ENCODE measurements around the gene CDH13.
A peak's percentile ranks its signal among the peaks of the same experiment; 100 is the strongest.

The CDH13 gene

DNA sequence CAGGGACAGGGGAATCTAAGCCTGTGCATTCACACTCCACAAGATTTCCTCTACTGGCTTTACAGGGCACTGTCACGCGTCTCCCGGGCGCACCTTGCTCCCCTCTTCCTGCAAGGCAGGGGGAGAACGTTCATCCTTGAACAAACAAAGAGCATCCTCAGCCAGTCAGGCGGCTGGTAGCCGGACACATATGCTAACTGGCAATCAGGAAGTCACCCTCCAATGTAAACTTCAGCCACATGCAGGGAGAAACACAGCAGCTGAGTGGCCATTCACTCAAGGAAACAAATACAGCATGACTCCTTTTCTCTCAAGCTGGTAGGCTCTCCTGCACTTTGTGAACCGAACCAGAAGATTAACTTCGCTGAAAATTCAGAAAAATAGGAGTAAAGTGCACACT is 1170.2 kb downstream of the CDH13 start:
- DNase-seq: no peak

DNA sequence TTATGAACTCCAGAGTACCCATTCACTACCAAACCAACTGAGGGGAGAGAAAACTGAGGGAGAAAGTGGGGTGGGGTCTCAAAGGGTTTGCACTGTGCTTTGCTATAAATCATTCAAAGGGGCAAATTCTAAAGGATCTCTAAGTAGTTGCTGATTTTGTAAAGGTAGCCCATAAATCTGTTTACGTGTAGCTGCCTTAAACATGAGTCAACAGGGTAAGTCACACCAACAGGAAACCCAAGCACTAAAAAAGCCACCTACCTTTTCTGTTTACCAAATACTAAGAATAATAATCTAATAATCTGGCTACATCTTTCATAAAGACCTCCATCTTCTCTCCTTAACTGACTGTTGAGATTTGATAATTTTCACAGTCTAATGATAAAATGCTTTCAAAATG is 1172.6 kb downstream of the CDH13 start:
- DNase-seq: no peak

DNA sequence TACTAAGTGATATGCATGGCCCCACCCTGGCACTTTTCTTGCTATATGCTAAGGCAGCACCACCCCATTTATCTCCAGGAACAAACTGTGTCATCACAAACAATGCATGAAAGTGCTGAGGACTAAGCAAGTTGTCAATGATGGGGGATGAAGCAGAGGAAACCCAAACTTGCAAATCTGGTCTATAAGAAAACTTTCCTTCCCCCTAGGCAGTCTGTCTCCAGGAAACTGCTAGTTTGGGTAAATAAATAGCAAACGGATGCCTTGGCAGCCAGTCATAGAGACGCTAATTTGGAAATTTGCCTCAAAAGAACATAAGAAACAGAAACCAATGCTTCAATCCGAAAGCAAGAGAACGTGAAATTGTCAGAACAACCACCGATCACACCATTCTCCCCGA is 1175.4 kb downstream of the CDH13 start:
- DNase-seq: no peak

DNA sequence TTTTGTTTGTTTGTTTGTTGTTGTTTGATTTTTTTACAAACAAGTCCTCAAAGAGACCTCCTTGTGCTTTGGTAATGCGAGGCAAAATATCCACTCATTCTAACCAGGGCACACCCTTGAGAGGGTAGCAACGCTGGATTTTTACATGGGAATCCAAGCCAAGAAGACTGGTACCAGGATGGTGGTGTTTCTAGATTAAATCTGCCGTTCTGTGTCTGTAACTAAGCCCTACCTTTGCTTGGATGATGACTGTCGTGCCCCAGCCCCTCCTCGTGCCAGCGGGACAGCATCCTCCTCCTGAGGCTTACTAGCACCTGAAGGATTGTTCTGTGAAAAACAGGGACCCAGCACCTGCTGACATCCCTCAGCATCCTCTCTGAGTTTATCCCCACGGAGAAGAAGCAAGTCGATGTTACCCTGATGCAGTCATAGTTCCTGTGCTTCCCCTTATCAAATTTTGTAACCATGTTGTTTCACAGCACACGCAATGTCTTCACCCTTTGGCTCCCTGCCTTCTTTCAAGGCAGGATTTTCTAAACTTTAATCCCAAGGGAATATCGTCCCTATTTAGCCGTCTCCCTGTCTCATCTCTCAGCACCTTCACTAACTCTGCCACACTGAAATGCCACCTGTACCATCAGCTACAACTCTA is 1175.9 kb downstream of the CDH13 start:
- DNase-seq: no peak

DNA sequence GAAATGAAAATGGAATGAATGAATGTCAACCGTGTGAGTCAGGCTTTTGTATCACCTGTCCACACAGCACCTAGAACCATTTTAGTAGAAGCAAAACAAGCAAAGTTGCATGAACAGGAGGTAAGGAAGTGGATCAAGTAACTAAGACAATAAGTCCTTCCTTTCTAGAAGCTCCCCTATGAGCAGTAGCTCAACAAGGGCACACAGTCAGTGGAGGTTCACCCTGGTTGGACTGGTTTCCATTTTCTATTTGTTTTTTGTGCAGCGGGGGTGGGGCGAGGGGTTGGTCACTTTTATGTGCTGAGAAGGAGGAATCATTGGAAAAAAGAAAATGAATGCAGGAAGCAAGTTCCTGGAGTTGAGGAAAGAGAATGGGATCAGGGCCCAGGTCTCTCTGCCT is 1177.0 kb downstream of the CDH13 start:
- DNase-seq: no peak

DNA sequence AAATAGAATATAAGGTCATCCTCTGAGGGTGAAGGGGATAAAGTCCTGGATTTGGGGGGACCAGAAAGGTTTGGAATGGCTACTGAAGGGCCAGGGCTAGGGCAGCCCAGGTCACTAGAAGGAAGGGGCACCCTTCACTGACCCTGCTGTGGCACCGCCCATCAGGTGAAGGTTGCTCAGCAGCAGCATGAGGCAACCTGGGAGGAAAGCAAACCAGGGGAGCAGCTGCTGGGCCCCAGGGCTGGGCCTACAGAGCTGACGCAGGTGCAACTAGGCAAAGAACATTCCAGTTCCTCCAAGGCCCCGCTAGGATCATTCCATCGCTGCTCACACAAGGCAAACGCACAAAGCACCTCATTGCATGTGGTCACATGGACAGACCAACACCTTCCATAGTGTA is 1177.6 kb downstream of the CDH13 start:
- DNase-seq: no peak

DNA sequence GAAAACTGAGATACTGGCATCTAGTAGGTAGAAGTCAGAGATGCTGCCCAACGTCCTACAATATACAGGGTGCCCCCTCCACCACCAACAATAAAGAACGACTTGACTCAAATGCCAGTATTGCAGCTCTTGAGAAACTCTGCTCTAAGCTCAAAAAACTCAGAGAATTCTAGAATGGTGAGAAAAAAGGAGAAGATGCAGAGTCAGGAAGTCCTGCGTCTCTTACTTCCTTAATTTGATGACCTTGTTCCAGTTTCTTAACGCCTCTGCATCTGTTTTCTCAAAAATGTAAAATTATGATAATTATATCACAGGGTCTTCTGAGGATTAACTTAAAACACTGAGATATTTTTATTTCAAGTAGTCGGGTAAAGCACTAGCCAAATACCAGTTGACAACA is 1179.3 kb downstream of the CDH13 start:
- no peak for DNase-seq

DNA sequence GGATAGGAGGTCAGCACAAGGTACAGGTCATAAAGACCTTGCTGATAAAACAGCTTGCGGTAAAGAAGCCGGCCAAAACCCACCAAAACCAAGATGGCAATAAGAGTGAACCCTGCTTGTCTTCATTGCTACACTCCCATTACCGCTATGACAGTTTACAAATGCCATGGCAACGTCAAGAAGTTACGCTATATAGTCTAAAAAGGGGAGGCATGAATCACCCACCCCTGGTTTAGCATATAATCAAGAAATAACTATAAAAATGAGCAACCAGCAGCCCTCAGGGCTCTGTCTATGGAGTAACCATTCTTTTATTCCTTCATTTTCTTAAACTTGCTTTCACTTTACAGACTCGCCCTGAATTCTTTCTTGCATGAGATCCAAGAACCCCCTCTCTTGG is 1180.0 kb downstream of the CDH13 start:
- DNase-seq: no peak

DNA sequence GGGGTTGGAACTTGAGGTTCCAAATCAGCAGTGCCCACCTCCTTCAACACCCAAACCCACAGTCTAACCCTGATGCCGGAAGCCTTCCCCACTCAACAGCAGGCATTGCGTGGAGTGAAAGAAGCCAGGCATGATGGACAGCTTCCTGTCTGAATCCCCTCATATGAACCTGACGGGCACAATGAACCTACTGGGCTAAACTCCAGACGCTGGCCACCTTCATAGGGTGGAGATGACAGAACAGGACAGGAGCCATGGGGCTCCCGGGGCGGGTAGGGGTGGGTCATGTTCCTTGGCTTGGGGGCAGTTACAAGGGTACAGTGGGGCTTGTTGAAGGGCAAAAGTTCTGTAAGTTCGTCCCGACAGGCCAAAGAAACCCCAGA is 1180.5 kb downstream of the CDH13 start:
- DNase-seq: no peak

DNA sequence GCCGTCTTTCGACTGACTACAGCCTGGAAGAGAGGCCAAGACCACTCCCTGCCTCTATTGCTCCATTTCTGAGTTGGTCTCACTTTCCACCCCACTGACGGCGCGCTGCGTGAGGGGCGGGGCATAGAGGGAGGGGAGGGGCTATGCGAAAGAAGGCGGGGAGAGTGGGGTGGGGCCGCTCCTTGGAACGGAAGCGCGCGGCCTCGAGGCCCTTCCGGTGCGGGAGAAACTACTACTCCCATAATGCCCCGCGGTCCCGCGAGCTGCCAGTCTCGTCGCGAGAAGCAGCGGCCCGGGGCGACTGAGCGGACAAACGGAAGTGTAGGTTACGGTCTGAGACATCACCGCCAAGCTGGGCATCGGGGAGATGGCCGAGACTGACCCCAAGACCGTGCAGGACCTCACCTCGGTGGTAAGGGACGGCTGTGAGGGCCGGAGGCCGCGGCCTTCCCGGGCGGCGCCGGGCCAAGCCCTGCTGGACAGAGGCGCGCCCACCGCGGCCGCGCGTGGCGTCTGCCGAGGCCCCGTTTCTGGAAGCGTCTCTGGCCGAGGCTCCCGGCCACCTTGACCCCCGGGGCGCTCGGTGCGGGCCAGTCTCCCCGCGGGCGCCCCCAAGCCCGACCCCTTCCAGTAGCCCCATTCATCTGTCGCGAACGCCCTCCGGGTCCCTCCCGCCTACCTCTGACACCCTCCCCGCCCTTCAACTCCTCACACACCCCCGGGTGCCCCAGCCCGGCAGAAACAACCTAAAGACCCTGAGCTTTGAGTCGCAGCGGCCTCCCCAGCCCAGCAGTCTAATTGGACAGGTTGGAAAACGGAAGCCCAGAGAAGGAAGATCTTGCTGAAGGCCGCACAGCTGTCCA is 1181.2 kb downstream of the CDH13 start, which contains the start of gene HSBP1:
Gene HSBP1, plus strand, starts transcription at position 269 of the 863 bp plus-strand sequence. Its CDS starts 99 bp downstream, at position 368.
- peak; percentile 31 for DNase-seq

DNA sequence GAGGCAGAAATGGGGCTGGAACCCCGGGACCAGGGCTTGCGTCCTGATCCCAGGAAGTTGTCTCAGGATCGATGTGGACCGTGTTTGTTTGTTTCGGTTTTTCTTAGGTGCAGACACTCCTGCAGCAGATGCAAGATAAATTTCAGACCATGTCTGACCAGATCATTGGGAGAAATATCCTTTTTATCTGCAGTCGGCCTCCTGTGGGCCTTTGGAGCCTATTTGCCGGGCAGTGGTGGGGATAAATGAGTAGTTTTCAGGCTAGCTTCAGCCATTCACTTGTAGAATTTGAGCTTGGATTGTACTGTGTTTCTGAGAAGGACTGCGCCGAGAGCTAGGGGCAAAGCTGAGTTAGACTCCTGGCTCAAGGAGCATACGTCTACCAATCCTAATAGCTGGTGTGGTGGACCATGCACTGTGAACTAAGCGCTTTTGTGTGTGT is 1181.8 kb downstream of the CDH13 start:
- DNase-seq: no peak

DNA sequence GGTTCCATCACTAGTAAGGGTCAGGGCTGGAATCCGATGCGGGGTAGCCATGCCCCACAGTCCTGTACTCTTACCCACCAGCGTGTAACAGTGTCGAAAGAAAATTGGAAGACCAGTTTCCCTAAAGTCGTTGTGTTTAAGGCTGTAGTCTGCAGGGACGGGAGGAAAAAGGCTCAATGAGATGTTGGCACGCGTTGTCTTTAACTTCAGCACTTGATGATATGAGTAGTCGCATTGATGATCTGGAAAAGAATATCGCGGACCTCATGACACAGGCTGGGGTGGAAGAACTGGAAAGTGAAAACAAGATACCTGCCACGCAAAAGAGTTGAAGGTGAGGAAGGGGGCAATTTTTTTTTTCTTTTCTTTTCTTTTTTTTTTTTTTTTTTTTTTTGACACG is 1182.3 kb downstream of the CDH13 start:
- DNase-seq: no peak

DNA sequence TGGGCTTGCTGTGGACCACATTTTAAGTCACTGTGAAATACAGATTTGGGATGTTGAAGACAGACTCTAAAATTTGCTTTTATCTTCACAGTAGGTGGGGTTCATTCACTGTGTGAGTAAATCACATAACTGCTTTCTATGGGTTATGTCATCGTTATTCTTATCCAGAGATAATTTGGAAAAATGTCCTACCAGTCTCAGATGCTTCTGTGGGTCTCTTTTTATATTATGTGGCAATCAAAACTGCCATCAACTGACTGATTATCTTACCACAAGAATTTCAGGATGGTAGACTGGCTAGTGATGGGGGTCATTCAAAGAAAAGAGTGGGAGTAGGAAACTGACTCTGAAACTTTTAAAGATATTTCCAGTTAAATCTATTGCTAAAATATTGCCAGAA is 1184.1 kb downstream of the CDH13 start:
- DNase-seq: no peak

DNA sequence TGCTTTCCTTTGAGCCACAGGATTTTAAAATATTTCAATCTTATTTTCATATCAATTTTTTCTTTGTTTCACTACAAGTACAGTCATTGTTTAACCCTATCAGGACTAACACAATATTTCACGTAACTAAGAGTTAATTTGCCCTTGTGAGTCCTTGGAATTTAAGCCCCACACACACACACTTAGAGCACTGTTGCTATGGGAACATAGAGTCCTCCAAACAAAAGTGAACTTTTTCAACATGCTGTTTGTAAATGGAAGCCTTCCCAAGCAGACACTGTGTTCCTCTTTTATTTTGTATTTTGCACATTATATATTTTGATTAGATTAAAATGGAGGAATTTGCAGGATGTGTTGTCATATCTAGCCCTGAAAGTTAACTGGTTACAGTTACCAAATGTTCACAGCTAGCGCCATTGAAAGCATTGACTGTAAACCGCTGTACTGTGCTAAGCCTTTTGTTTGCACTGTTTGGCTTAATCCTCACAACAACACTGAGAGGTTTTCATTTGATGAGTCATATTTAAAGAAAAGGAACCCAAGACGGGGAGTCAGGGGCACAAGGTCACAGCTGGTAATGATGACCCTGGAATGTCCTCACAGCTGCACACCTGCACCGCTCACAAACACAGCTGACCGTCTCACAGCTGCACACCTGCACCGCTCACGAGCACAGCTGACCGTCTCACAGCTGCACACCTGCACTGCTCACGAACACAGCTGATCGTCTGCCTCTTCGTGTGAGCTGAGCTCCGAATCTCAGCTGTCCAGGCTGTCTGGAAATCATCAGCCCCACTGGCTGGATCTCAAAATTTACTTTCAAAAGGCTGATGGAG is 1187.3 kb downstream of the CDH13 start:
- DNase-seq: no peak

DNA sequence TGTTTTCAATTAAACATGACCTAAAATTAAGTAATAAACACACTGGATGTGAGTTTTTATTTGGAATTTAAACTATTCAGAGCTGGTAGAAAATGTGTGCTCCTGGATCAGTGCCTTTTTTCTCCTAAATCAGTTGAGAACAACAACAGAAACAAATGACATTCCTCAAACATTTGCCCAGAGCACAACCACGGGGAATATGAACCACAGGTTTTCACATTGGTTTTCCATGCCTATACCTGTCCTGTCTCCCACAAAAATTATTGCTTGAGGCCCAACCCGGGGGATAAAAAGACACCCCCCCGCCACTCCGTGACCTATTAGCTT is 1187.9 kb downstream of the CDH13 start:
- no peak for DNase-seq

DNA sequence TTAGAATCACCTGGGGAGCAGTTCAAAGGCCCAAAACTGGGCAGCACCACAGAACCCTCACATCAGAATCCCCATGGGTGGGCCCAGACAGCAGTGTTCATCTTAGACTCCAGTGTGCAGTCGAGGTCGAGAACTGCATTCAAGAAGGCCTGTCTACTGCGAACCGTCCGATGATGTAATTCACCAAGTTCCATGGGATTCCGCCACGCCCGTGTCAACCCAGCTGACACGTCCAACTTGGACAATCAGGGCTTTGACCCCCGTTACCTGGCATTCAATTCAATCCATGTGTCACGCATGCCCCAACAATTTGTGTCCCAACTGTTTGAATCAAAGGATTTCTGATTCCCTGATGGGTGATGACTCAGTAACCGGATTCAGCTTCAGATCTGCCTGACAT is 1190.3 kb downstream of the CDH13 start:
- no peak for DNase-seq

DNA sequence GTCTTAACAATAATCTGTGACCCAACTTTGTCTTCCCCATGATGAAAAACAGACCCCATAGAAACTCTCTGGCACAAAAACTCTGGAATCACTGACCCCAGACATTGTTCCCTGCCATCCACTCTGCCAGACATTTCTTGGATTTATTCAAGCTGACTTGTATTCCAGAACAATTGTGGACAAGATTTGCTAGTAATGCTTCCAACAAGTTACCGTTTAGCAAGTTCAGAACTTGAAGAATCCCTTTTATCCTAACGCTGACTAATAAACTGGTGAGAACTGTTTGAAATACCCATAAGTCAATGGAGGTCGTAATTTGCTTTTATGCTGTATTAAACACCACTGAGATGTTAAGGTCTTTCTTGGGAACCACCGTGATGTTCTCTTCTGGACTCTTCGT is 1191.5 kb downstream of the CDH13 start:
- DNase-seq: no peak

DNA sequence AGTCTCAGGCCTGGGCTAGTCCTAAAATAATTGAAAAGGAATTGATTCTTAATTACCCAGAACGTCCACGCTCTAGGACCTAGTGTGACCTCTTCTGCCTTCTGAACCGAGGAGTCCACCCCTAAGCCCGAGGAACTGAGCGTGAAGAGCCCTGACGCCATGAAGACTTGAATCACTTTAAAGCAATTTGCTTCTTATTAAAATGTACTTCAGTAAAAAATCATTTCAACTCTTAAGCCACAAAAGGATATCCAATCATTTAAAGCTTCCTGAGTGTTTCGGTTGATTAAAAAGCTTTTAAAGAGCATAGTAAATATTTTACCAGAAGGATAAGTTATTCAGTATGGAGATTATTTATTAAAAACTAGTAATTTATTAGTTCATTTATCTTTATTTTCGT is 1192.6 kb downstream of the CDH13 start:
- DNase-seq: no peak

DNA sequence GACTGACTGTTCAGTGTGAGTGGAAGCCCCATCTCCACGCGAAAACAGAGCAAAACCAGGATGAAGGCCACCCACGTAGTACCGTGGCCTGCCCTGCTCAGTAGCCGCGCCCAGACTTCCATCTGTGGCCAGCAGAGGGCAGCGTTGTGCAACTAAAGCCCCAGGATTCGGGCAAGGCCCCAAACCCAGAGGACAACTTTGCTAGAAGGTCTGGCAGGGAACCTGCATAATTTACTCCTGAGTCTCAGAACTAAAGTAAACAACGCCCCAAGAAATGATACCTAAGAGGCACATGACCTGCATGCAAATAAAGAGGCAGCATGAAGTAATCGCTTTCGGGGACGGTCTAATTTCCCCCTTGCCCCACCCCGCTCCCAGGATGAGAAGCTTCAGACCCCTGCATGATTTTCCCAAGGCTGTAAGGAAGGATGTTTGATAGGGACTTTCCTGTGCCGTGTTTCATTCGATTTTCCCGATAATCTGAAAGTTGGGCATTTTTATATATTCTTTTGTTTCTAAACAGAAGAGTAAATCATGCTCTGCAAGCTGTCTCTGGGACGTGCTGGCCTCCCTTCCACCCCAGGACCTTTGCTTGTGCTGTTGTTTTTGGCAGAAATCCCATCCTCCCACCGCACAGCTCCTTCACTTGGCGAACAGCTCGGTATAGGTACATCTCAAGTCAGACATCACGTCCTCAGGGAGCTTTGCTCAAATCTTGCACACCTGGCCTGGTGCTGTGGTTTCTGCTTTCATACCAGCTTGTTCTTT is 1199.6 kb downstream of the CDH13 start:
- peak; percentile 36 for DNase-seq

DNA sequence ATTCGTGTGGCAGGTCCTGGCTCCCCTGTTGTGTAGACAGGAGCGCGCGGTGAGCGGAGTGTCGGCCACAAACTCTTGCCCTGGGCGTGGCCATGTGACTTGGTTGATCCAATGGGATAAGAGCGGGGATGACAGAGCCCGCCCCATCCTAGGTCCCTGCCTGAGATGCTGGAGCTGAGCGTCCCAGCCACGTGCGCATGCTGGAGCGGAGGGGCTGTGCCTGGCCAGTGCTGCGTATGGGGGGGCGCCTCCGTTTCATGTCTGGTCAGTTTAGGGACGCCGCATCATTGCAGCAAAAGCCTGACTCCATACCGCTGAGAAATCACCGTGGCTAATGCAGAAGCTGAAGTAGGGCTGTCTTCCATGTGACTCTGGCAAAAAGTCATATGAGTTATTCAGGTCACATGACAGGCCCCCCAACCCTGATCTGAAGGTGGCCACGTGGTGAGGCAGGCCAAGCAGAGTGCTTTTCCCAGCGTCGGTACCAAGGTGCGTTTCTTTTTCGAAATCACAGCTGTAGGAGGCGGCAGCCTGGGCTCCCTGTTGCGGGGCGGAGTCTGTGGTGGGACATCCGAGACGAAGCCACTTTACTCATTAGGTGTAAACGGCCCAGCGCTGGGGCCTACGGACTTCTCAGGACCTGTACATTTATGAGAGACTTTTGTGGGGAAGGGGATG is 1203.5 kb downstream of the CDH13 start:
- DNase-seq: no peak

DNA sequence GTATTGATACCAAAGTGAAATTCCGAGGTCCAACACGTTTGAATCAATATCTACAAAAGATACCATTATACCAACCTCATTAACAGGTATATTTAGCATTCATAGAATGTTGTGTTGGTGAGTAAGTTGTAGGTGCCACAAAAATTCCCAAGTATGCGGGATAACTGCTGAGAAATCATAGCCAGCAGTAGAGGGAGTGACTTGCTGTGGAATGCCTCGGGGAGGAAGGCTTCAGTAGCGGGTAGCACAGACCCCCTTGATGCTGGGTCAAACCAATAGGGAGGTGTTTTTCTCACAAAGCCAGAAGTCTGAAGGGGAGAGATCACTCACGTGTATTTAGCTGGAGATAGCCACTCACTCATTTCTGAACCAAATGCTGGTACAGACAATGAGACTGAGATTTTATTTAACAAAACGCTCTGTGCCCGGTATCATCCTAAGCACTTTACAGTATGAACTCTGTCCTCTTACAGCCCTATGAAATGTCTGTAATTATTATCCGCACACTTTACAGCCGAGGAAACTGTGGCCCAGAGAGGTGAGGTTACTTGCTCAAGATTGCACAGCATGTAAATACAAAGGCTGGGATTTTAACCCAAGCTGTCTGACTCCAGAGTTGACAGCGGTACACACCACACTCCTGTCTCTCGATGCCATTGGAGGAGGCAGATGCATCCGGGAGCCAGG is 1204.1 kb downstream of the CDH13 start:
- no peak for DNase-seq
